GM21367 (cell line): ENCODE results near the gene SLC48A1.

Source experiments
- ATAC-seq: cut with Tn5 transposase; IDR thresholded peaks from one replicate; pipeline ENCODE4 v1.9.1; 2021; ENCODE audit not compliant: unreplicated experiment

Gene SLC48A1

DNA sequence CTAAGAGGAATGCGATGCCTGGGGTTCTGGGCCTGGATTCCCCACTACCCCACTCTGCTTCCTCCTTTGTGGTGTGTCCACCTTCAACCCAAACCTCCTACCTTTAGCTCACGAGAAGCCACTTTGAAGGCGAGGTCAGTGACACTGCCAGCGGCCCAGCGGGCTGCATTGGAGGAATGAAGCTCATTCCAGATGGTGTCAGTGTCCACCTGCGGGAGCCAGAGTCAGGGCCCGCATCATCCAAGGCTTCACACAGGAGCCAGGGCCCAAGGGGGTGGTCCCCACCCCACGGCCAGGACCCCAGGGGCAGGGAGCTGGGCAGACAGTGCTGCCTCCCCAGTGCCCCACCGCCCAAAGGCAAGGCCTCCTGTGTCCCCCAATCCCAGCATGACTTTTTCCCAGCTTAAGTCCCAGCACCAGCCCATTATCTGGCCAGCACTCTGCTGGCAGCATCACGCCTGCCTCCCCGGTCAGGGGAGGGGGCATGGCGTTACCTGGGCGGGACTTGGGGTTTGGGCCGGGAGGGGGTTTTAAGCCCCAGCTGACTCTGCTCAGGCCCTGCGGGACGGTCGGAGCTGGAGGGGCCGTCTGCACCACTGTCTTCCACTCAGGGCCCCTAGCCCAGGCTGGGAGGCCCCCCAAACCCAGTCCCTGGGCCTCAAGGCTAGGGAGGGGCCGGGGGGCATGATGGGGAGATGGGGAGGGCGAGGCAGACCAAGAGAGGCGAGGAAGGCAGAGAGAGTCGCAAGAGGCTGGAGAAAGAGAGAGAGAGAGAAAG lies 16.9 kb downstream of the SLC48A1 start:
- ATAC-seq: no peak

DNA sequence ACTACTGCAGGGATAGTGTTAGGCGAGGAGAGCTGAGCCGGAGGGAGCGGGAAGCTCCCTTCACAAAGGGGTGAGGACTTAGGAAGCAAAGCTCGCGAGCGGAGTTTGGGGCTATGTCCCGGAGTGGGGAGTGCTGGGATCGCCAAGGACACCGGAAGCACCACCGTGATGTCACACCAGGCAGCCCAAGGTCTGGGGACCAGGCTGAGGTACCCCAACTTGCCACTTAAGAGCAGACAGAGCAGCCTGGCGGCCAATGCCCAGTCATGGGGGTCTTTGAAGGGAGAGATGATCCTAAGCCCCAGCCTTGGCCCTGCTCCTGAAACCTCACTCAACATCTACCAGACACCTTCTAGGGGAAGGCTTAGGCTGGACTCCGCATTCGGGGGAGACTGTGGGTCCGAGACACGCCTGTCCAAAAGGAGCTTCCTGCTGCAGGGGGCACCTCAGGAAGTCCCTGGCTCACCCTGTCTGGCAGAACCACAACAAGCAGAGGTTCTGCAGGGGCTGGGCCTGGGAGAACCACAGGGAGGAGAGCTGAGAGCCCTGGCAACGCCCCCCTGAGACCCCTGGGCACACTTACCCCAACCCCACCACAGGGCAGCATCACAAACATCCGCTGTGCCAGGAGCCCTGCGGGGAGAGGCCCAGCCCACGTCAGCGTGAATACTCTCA lies 17.8 kb downstream of the SLC48A1 start:
- no peak for ATAC-seq

DNA sequence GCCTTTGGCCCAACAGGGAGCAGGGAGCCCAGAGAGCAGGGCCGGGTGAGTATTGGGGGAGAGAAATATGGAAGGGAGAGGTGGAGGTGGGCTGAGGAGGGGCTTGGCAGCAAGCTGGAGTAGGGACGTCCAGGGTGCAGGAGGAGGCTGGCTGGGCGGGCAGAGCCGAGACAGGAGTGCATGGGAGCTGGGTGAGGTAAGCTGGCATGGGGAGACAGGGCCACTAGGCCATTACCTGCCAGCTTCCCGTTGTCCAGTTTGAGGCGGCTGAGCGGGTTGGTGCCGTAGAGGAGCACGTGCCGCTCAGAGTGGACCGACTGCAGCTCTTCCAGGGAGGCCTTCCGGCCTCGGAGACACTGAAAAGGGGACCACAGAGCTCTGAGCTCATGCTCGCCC lies 18.3 kb downstream of the SLC48A1 start:
- no peak for ATAC-seq

DNA sequence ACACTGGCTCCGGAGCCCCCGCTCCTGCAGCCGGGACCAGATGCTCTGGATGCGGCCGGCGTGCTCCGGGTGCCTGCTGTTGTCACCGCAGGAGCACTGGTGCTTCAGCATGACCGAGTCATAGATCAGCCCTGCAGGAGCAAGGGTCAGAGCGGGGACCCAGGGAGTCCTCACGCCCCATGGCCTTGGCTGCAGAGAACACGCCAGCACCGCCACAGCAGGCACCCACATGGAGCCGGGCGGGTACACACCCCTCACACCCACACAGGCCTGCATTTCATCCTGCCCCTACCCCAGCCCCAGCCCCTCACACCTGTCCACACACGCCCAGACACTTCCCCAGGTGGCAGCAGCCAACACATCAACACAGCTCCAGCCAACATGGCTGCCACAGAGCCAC lies 18.8 kb downstream of the SLC48A1 start:
- no peak for ATAC-seq

DNA sequence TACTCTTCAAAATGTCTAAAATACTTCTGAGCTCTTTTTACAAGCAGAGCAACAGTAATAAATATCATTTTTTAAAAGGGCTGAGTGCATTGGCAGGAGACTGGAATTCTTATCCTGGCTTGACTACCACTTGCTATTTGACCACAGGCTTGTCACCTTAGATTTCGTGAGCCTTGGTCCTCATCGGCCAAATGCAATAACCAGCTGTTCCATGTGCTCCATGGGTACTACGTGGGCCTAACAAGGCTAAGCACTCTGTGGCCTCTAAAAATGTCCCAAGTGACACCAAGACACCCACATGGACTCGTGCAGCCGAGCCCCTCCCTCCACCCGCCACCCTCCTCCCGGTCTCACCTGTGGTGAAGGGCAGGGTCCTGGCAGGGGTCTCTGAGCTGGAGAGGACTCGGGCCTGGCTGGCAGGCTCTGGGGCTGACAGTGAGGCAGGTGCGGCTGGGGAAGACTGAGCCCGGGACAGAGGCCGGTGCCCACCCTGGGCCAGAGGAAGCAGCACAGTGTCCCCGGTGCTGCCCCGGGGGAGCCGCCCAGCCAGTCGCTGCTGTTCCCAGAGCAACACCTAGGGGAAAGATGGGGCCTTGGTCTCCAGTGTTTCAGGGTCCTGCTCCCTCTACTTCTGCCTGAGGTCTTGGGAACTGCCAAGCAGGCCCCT lies 20.1 kb downstream of the SLC48A1 start:
- ATAC-seq: no peak

DNA sequence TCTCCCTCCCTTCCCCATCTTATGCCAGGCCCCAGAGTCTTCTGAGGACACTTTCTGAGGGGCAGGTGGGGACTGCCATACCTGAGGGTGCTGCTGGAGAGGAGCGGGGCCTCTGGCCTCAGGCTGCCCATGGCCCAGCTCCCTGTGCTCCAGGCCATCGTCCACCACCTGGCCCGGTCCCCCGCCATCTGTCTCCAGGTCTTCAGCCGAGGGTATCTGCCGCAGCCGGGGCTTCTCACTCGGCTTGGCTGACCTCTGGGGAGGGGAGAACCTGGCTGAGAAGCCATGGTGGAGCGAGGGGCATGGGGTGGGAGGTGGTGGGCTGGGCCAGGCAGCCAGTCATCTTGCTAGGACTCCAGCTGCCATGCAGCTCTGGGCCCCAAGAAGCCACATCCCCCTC lies 21.6 kb downstream of the SLC48A1 start:
- ATAC-seq: no peak

DNA sequence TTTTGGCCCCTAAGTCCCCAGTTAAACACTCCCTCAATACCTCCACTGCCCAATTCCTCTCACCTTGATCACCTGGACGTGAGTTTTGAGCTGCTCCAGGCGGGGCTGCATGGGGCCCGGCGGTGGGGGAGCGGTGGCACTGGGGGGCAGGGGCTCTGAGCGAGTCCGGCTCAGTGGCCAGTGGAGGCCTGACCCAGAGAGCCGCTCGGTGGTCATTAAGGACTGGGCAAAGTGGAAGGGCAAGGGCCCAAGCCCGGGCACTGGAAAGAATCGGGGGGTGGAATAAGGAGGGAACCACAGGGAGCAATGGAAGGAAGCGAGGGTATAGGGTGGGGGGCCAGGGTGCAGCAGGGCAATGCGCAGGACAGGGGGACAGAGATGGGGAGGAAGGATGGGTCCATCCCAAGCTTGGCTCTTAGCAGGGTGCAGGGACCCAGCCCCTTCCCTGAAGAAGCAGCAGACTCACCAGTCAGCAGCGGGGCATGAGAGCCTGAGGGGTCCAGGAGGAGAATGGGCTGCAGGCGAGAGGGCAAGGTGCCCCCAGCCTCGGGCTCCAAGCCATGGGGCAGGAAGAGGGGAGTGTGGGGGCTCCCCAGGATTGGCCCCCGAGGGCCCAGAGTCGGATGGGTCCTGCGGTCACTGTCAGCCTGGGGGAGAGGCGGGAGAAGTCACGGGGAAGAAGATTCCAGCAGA lies 22.2 kb downstream of the SLC48A1 start:
- ATAC-seq: no peak

DNA sequence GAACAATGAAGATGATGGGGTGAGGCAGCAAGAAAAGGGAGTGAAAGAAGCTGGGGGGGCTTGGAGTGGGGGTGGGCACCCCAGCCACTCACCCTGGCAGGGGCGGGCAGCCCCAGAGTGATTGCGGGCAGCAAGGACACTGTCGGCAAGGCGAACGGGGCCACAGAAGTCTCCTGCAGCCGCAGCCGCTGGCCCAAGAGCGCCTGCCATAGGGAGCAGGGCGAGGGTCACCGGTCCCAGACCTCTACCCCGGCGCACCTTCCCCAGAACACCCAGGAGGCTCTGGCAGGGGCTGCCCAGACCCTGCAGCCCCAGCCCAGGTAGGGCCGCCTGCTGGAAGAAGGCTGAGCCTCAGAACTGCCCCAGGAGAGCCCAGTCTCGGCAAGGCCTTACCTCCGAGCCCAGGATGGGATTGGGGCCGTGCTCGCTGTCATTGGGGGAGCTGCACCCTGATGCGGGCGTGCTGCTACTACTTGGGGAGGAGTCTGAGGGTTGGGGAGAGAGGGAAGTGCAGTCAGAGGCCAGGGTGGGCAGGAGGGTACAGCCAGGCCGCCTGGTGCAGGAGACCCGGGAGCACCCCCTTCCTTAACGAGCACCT lies 22.9 kb downstream of the SLC48A1 start:
- ATAC-seq: no peak

DNA sequence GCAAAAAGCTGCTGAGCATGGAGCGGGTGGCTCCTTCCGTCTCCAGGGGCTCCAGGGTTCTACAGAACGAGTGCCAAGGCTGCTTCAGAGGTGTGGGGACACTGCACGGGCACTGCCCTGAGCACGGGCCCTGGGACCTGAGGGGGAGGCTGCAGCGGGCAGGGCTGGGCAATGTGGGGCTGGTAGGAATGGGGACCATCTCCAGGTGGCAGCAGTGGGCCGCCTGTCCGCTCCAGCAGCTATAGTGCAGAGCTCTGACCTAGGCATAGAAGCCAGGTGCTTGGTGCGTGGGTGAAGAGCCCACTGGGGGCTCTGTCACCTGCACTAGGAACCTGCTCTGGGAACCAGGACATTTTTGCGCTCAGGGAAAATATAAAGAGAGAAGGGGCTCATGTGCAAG lies 24.4 kb downstream of the SLC48A1 start:
- ATAC-seq: no peak

DNA sequence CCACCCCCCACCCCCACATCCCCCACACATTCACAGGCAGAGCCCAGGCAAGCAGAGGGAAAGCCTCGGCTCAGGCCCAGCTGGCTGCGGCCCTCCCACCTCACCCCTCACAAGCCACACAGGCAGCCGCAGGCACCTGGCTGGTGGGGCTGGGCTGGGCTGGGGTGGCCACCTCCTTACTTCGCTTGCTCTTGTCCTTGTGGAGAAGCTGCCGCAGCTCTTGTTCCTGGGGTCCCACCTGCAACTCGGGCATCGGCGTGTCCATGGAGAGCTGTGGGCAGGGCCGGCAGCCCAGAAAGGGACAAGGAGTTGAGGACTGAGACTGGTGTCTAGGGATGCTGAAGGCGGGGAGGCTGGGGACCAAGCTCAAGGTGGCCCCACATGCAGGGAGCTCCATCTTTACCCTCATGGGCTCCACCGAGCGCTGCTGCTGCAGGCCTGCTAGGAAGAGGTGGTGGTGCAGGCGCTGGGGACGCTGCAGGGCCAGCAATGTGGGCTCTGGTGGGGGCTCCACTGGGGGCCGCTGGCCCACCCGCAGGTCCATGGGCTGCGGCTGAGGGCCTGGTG lies 25.4 kb downstream of the SLC48A1 start:
- no peak for ATAC-seq

DNA sequence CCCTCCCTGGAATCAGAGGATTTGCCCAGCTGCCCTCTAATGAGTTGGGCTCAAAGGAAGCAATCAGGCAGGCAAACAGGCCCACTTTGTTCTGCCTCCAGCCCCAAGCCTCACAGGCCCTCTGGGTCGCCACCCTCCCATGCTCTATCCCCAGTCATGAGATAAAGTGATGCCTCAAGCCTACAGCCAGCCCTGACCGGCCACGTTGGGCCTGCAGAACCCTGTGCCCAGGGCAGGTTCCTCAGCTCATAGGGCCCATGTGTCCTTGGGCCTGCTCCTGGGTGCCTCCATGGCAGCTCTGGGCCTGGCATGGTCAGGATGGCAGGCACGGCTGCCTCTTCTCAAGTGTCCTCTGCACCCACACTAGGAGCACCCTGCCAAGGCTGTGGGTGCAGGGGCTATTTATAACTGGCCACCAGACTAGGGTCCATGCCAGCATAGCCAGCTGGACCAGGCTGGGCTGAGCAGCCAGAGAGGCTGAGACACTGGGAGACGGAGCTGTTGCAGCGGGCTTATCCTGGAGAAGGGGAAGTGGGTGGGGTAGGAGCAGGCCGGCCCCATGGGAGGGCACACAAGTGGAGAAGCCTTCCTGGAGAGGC lies 26.4 kb downstream of the SLC48A1 start:
- no peak for ATAC-seq

DNA sequence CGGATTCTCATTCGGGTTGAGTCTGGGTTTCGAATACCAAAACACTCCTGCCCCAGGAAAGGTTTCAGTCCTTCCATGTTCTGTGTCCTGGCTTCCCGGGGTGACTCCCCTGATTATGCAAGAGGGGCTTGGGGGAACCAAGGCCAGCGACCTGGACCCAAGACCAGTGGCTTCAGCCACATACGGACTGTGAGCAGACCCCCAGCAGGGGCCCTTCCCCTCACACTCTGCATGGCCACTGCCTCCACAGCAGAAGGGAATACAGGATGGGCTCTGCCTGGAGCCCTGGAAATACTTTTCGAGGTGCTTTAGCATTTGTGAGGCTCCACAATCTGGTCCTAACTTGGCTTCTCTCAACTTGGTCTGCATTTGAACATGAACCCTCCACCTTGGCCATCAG lies 27.5 kb downstream of the SLC48A1 start:
- no peak for ATAC-seq

DNA sequence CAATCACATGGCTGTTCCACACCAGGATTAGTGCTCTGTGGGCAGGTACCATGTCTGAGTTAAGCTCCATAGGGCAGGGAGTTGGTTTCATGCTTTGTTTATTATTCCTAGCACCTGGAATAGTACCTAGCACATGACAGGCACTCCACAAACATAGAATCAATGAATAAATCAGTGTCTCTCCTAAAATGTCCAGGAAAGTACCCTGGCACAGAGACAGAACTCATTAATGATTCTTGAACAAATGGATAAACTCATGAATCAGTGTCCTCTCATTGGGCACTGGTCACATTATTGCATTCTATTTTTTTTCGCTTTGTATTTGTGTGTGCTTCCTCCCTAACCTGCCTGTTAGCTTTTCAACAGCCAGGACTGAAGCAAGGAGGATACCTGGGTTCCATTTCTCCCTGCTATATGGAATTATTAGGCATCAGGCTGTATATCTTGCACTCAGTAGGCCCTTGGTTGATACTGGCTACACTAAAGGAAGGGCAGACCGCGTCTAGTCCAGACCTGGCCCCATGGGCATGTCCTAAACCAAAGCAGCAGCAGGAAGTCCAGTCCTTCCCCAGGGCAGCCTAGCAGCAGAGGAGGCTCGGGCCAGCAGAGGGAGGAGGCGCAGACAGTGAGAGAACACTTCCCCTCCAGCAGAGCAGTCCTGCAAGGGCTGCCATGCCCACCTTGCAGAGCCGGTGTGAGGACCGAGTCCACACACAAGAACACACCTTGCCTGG lies 28.3 kb downstream of the SLC48A1 start:
- no peak for ATAC-seq

DNA sequence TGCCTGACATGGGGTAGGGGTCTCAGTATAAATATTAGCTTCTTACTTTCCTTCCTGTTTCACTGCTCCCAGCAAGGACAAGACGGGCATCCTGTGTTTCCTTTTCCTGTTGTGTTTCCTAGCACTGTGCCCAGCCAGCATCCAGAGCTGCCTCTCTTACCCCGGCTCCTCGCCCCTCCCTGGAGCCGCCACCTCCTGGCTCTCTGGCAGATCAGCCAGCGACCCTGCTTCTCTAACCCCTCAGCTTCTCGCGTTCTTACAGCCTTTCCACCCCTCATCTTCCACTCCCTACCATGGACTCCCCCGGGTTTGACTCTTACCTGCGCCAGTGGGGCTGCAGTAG lies 28.8 kb downstream of the SLC48A1 start:
- no peak for ATAC-seq

DNA sequence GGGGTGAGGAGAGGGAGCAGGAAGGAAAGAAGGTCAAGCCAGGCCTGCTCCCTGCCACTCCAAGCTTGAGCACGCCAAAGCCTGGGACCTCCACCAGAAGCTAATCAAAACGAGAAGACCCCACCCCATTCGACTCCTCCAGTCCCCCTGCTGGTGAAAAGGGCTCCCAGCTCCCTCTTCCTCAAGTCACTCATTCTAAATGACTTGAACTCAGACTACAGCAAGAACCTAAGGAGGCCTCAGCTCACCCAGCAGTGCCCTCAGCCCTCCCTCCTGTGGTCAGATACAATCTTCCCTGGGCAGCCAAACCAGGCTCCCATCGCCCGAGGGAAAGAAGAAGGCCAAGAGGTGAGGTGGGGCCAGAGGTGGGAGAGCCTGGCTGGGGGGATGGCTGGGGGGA lies 29.3 kb downstream of the SLC48A1 start:
- no peak for ATAC-seq

DNA sequence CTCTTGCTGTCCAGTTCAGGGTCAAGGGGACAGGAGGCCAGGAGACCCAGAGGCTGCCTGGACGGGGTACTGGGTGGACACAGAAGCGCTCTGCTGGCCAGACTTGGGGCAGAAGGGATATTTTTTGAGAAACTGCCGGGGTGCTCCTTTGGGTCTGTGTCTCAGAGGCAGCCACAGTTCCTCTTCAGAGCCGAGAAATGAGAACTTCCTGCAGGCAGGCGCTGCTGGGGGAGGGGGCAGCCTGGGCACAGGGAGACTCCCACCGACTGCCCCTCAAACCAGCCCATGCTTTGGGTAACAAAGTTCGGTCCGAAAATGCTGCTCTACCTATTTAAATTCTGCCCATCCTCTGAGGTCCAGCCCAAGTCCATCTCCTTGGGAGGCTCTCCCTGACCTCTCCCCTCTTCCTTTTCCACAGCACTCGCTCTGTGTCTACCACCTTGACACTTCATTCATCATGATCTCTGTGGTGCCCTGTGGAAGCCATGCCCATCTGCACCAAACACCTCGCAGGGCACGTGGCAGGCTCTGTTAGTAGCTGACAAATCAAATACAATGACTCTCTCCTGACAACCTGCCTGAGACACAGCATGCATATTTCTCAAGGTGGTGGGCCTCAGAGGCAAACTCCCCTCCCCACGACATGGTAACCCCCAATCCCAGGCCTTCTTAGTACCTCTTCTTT lies 30.3 kb downstream of the SLC48A1 start:
- ATAC-seq: no peak

DNA sequence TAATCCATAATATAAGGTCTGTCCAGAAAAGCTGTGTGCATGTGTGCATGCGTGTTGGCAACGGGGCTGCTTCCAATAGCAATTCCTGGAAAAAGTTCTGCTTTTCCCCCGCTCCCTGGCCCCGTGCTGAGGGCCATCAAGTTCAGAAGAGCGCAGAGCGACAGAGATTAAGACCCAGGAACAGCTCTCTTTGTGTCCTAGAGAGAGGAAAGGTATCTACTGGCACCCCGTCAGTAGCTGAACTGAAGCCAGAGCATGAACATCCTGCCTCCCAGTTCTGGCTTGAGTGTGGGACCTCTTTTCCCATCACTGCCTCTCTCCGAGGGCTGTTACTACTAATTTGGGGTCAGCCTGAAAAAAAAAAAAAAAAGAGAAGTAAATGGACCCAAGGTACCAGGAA lies 31.1 kb downstream of the SLC48A1 start:
- ATAC-seq: no peak

DNA sequence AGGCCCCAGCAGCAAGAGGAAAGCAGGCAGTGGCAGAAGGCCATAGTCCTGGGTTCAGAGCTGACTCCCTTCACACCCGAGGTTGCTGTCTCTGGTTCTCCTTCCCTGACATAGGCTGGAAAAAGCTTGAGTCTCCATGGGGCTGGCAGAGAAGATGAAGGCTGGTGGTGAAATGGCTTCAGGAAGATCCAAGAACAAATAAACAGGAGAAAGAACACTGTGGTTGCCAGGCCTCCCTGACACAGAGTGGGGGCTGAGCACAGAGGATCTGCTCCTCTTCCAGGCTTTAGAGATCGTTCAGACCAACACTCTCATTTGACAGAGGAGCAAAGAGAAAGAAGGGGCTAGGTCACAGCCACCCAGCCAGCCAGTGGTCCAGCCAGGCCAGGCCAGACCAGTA lies 32.4 kb downstream of the SLC48A1 start:
- ATAC-seq: no peak

DNA sequence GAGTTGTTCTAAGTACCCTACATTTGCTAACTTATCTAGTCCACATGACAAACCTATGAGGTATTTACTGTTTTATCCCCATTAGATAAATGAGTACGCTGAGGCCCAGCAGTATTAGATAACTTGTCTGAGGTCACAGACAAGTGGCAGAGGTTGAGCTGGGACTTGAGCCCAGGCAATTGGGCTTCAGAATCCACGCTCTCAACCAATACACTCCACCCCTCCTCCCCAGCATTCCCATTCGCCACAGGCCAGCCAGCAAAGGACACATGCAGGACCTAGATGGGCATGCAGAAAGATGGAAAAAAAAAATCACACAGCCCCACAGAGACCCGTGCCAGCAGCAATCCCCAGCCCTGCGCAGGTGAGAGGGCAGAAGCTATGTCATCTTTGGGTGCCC lies 34.3 kb downstream of the SLC48A1 start:
- no peak for ATAC-seq
